SK-N-SH treated with all-trans-retinoic acid at 6 μM for 48 hours (cell line): ENCODE results near the gene ARHGAP15.

ENCODE experiments used
- ATAC-seq: fragments of 200-7000 bp; cut with Tn5 transposase; 3 replicates; pipeline ENCODE4 v1.9.1; 2020; ENCODE audit warnings: mild to moderate bottlenecking, moderate library complexity
- BACH2 ChIP-seq: fragments of 250-450 bp; sonication (Bioruptor Pico); IDR thresholded peaks from 2 replicates; pipeline ENCODE4 v1.9.0; 2021; ENCODE audit warnings: mild to moderate bottlenecking, borderline replicate concordance
- CREB5 ChIP-seq: fragments of 250-450 bp; sonication (Bioruptor Pico); IDR thresholded peaks from 2 replicates; pipeline ENCODE4 v1.5.1; 2020; ENCODE audit warnings: low read depth, mild to moderate bottlenecking, moderate library complexity
- CSRNP3 ChIP-seq: fragments of 250-450 bp; sonication (Bioruptor Pico); IDR thresholded peaks from 2 replicates; pipeline ENCODE4 v1.5.1; 2021; ENCODE audit warnings: mild to moderate bottlenecking, moderate library complexity
- ESRRG ChIP-seq: fragments of 250-450 bp; sonication (Bioruptor Pico); IDR thresholded peaks from 2 replicates; pipeline ENCODE4 v1.6.1; 2021; ENCODE audit warnings: mild to moderate bottlenecking
- ISL1 ChIP-seq: fragments of 250-450 bp; sonication (Bioruptor Pico); IDR thresholded peaks from 2 replicates; pipeline ENCODE4 v2.1.2; 2022; ENCODE audit warnings: mild to moderate bottlenecking, moderate library complexity
- PATZ1 ChIP-seq: fragments of 250-450 bp; sonication (Bioruptor Pico); IDR thresholded peaks from 2 replicates; pipeline ENCODE4 v1.8.0; 2020; ENCODE audit warnings: mild to moderate bottlenecking, moderate library complexity, borderline replicate concordance
- PPARA ChIP-seq: fragments of 250-450 bp; sonication (Bioruptor Pico); IDR thresholded peaks from 2 replicates; pipeline ENCODE4 v1.5.0; 2020; ENCODE audit warnings: mild to moderate bottlenecking, borderline replicate concordance
- RARB ChIP-seq: fragments of 250-450 bp; sonication (Bioruptor Pico); IDR thresholded peaks from 2 replicates; pipeline ENCODE4 v1.8.0; 2021; ENCODE audit warnings: mild to moderate bottlenecking, moderate library complexity
- TCF4 ChIP-seq: fragments of 250-450 bp; sonication (Bioruptor Pico); IDR thresholded peaks from 2 replicates; pipeline ENCODE4 v1.8.0; 2021; ENCODE audit warnings: mild to moderate bottlenecking, moderate library complexity, borderline replicate concordance
- TOX ChIP-seq: fragments of 250-450 bp; sonication (Bioruptor Pico); IDR thresholded peaks from 2 replicates; pipeline ENCODE4 v1.8.0; 2021; ENCODE audit warnings: mild to moderate bottlenecking, moderate library complexity, borderline replicate concordance
- TSHZ2 ChIP-seq: fragments of 250-450 bp; sonication (Bioruptor Pico); IDR thresholded peaks from 2 replicates; pipeline ENCODE4 v1.5.0; 2020; ENCODE audit warnings: mild to moderate bottlenecking, moderate library complexity
- ZC3H10 ChIP-seq: fragments of 250-450 bp; sonication (Bioruptor Pico); IDR thresholded peaks from 2 replicates; pipeline ENCODE4 v1.5.1; 2021; ENCODE audit warnings: mild to moderate bottlenecking, moderate library complexity
- ZFP3 ChIP-seq: fragments of 250-450 bp; sonication (Bioruptor Pico); IDR thresholded peaks from 2 replicates; pipeline ENCODE4 v1.5.0; 2020; ENCODE audit warnings: mild to moderate bottlenecking, moderate library complexity
- ZFP30 ChIP-seq: fragments of 450-650 bp; formaldehyde crosslinking; IDR thresholded peaks from 2 replicates; pipeline ENCODE4 v1.5.0; 2022; ENCODE audit warnings: mild to moderate bottlenecking, moderate library complexity
- ZNF565 ChIP-seq: fragments of 450-650 bp; formaldehyde crosslinking; conservative IDR thresholded peaks from 2 replicates; pipeline ENCODE4 v1.5.0; 2020; ENCODE audit warnings: low read depth, mild to moderate bottlenecking, moderate library complexity
- ZNF70 ChIP-seq: fragments of 450-650 bp; formaldehyde crosslinking; IDR thresholded peaks from 2 replicates; pipeline ENCODE4 v1.5.0; 2020; ENCODE audit warnings: mild to moderate bottlenecking, moderate library complexity
- ZNF8 ChIP-seq: fragments of 450-650 bp; formaldehyde crosslinking; IDR thresholded peaks from 2 replicates; pipeline ENCODE4 v1.5.0; 2020; ENCODE audit warnings: mild to moderate bottlenecking, moderate library complexity

The ARHGAP15 gene

GRCh38 chr2:143110758-143111428 is 18.3 kb upstream of the ARHGAP15 start (continued):
- TF ChIP-seq ZNF8 (CRISPR knock-in tag) (no peak), TCF4 (CRISPR knock-in tag) (no peak), ZNF70 (no peak), ESRRG (CRISPR knock-in tag) (no peak)
- TF ChIP-seq, all 23 proteins: peak for 0

- TF ChIP-seq ZC3H10 (no peak), ISL1 (no peak), RARB (CRISPR knock-in tag) (no peak), PPARA (CRISPR knock-in tag) (no peak)
- TF ChIP-seq, all 23 proteins: peak for 0
- ATAC-seq, result no peak
Measured at GRCh38 chr2:143117225-143117624, 12.0 kb upstream of the ARHGAP15 start.

GRCh38 chr2:143121079-143121478 is 8.1 kb upstream of the ARHGAP15 start:
- ATAC-seq, result no peak

GRCh38 chr2:143121957-143122356 is 7.3 kb upstream of the ARHGAP15 start:
- TF ChIP-seq TSHZ2, result no peak
- no peak for TF ChIP-seq CSRNP3 (CRISPR knock-in tag)
- no peak for TF ChIP-seq PATZ1
- no peak for TF ChIP-seq TOX (CRISPR knock-in tag)
- TF ChIP-seq ZNF565 (CRISPR knock-in tag), result no peak

More at GRCh38 chr2:143121079-143121478, 8.1 kb upstream of the ARHGAP15 start:
- TF ChIP-seq CSRNP3 (CRISPR knock-in tag), result no peak
- no peak for TF ChIP-seq ZNF70

GRCh38 chr2:143123911-143124310 is 5.3 kb upstream of the ARHGAP15 start:
- TF ChIP-seq ZC3H10 (no peak), RARB (CRISPR knock-in tag) (no peak), ESRRG (CRISPR knock-in tag) (no peak), PATZ1 (no peak), CREB5 (CRISPR knock-in tag) (no peak), ZFP30 (CRISPR knock-in tag) (no peak), BACH2 (CRISPR knock-in tag) (no peak), ZFP3 (CRISPR knock-in tag) (no peak), ZNF70 (no peak), TCF4 (CRISPR knock-in tag) (no peak)
- ATAC-seq, result no peak

More at GRCh38 chr2:143121957-143122356, 7.3 kb upstream of the ARHGAP15 start:
- ATAC-seq, result no peak
